ENCODE measurements around the gene RHOXF1.

The RHOXF1 gene

DNA sequence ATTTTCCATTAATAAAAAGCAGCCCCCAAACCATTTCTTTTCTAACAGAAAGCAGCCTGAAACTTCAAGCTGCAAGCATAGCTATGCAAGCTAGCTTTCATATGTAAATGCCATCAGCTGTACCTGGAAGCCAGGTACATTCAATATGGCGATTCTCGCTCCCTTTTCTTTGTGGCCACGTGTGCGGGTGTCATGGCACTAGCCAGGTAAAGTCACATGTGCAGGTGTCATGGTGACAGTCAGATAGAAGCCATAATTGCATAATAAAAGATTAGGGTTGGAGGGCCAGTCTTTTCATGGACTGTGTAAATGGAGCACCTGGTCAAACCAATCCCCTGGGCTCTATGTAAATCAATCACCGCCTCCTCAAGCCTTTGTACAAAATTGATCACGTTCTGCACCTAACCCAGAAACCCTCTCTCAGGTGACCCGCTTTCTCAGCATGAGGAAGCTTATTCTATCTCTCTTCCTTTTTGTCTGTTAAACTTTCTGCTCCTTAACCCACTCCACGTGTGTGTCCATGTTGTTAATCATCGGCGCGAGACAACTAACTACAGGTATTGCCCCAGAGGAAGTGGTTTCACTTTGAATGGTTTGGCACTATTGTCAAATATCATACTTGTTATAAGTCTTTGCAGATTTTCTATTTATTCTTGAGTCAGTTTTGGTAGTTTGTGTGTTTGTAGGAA, 24.7 kb upstream of the RHOXF1 start:
- Histone ChIP-seq H3K27ac (ENCODE audit: low read depth, low read length, poor library complexity, severe bottlenecking) (no peak overlapping the region), H3K9me3 (ENCODE audit: low read length) (no peaks in the 10 kb centered on the region), H3K79me2 (ENCODE audit: insufficient read depth, low read length) (no peaks in the 10 kb centered on the region), H2AFZ (ENCODE audit: low read length) (no peak overlapping the region), H3K9me2 (ENCODE audit: low read depth, low read length) (no peaks in the 10 kb centered on the region), H3K27me3 (ENCODE audit: insufficient read depth, low read length) (no peaks in the 10 kb centered on the region), H3K36me3 (ENCODE audit: insufficient read depth, low read length) (no peaks in the 10 kb centered on the region), H4K20me1 (ENCODE audit: insufficient read depth, low read length) (no peaks in the 10 kb centered on the region), H3K4me2 (ENCODE audit: low read length) (no peak overlapping the region), H3K4me1 (ENCODE audit: insufficient read depth, low read length, severe bottlenecking) (no peaks in the 10 kb centered on the region), H3F3A (ENCODE audit: insufficient read depth, low read length) (no peaks in the 10 kb centered on the region), H3K4me3 (ENCODE audit: low read depth, low read length, poor library complexity, severe bottlenecking) (no peak overlapping the region), H3K9ac (ENCODE audit: low read length) (no peak overlapping the region)
- no peak for TF ChIP-seq EZH2 (IDR thresholded peaks at IDR 0.05; ENCODE audit: borderline replicate concordance, low read length)
- TF ChIP-seq, protein P1, sequence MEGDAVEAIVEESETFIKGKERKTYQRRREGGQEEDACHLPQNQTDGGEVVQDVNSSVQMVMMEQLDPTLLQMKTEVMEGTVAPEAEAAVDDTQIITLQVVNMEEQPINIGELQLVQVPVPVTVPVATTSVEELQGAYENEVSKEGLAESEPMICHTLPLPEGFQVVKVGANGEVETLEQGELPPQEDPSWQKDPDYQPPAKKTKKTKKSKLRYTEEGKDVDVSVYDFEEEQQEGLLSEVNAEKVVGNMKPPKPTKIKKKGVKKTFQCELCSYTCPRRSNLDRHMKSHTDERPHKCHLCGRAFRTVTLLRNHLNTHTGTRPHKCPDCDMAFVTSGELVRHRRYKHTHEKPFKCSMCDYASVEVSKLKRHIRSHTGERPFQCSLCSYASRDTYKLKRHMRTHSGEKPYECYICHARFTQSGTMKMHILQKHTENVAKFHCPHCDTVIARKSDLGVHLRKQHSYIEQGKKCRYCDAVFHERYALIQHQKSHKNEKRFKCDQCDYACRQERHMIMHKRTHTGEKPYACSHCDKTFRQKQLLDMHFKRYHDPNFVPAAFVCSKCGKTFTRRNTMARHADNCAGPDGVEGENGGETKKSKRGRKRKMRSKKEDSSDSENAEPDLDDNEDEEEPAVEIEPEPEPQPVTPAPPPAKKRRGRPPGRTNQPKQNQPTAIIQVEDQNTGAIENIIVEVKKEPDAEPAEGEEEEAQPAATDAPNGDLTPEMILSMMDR (IDR thresholded peaks at IDR 0.05; ENCODE audit: low read length), result no peak

DNA sequence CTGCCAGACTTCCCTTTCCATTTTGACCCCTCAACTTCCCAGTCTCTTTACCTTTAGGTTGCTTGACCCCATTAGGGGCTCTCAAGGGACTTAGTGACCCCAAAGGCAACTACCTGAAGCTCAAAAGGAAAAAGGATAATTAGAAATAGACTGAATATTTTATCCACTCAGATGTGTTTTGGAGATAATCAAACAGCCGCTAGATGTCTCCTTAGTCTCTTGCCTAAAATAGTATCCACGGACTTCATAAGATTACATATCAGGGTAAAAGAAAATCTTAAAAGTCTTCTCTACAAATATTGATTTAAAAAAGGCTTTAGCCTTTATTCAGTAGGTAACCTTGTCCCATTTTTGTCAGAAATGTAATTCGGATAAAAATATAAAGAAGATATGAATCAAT, 21.7 kb upstream of the RHOXF1 start:
- no peak overlapping the region for H3K27ac ChIP-seq (ENCODE audit: low read depth, low read length, poor library complexity, severe bottlenecking)
- no peaks in the 10 kb centered on the region for H3K27me3 ChIP-seq (ENCODE audit: insufficient read depth, low read length)
- H3K9me3 ChIP-seq (ENCODE audit: low read length), result no peaks in the 10 kb centered on the region
- H2AFZ ChIP-seq (ENCODE audit: low read length), result no peak overlapping the region
- no peaks in the 10 kb centered on the region for H3K36me3 ChIP-seq (ENCODE audit: insufficient read depth, low read length)
- H3K4me1 ChIP-seq (ENCODE audit: insufficient read depth, low read length, severe bottlenecking), result no peaks in the 10 kb centered on the region
- no peaks in the 10 kb centered on the region for H3F3A ChIP-seq (ENCODE audit: insufficient read depth, low read length)
- H4K20me1 ChIP-seq (ENCODE audit: insufficient read depth, low read length), result no peaks in the 10 kb centered on the region
- H3K79me2 ChIP-seq (ENCODE audit: insufficient read depth, low read length), result no peaks in the 10 kb centered on the region
- no peak overlapping the region for H3K9ac ChIP-seq (ENCODE audit: low read length)
- H3K9me2 ChIP-seq (ENCODE audit: low read depth, low read length), result no peaks in the 10 kb centered on the region
- TF ChIP-seq, protein P1 (IDR thresholded peaks at IDR 0.05; ENCODE audit: low read length), result peak; percentile 26; the same call in 1 of the 2 replicates
- TF ChIP-seq EZH2 (IDR thresholded peaks at IDR 0.05; ENCODE audit: borderline replicate concordance, low read length), result no peak
- no peak overlapping the region for H3K4me3 ChIP-seq (ENCODE audit: low read depth, low read length, poor library complexity, severe bottlenecking)
- H3K4me2 ChIP-seq (ENCODE audit: low read length), result no peak overlapping the region

DNA sequence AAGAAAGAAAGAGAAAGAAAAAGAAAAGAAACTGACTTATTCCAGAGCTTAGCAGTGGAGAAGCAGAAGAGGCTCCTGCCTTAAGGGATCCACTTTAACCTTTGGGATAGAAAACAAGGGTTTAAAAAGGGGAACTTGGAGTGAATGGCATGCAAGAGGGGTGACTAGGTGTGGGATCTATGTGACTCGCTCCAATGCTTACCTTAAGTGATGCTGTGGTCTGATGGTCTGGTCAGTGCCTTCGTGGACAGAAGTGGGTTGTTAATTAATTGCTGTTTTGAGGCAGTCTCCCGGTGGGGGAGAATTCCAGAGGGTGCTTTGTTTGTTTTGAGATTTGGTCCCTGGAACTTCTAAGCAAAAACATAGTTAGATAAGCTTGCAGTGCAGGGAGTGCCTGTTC, 21.1 kb upstream of the RHOXF1 start:
- Histone ChIP-seq H3K9me3 (ENCODE audit: low read length) (no peaks in the 10 kb centered on the region), H4K20me1 (ENCODE audit: insufficient read depth, low read length) (no peaks in the 10 kb centered on the region), H3K4me1 (ENCODE audit: insufficient read depth, low read length, severe bottlenecking) (no peaks in the 10 kb centered on the region), H3K4me2 (ENCODE audit: low read length) (no peak overlapping the region), H3F3A (ENCODE audit: insufficient read depth, low read length) (no peaks in the 10 kb centered on the region), H3K9me2 (ENCODE audit: low read depth, low read length) (no peaks in the 10 kb centered on the region), H2AFZ (ENCODE audit: low read length) (no peak overlapping the region), H3K27me3 (ENCODE audit: insufficient read depth, low read length) (no peaks in the 10 kb centered on the region), H3K4me3 (ENCODE audit: low read depth, low read length, poor library complexity, severe bottlenecking) (no peak overlapping the region), H3K27ac (ENCODE audit: low read depth, low read length, poor library complexity, severe bottlenecking) (no peak overlapping the region), H3K79me2 (ENCODE audit: insufficient read depth, low read length) (no peaks in the 10 kb centered on the region), H3K9ac (ENCODE audit: low read length) (no peak overlapping the region), H3K36me3 (ENCODE audit: insufficient read depth, low read length) (no peaks in the 10 kb centered on the region)
- TF ChIP-seq EZH2 (IDR thresholded peaks at IDR 0.05; ENCODE audit: borderline replicate concordance, low read length), result no peak
- TF ChIP-seq, protein P1 (IDR thresholded peaks at IDR 0.05; ENCODE audit: low read length), result no peak
